Kidney (tissue), 14 donors: ENCODE results near the gene CDK6. TPM values are rescaled to one million over a fixed set of nuclear protein-coding genes. Genes with fewer than 3 reads are reported as not detected.

Source experiments
- DNase-seq, 5 donors: peaks; one replicate each; pipeline ENCODE4 v3.0.0-alpha.2; 2013 to 2020
- FAIRE-seq: peaks from 2 replicates; lab custom pipeline; 2012; peaks lifted over from hg19 to GRCh38; lab: Jason Lieb, UNC
- H3K27ac ChIP-seq, 2 donors: one replicate each; pipeline ENCODE4 v1.7.0; 2013; ENCODE audit warnings: low read depth in 2 of 2, low read length in 2 of 2, inconsistent platforms in 1 of 2
- H3K27me3 ChIP-seq: one replicate; pipeline ENCODE4 v1.7.1; 2013; ENCODE audit warnings: low read length, inconsistent platforms; ENCODE audit not compliant: control insufficient read depth, insufficient read depth
- H3K36me3 ChIP-seq, 3 donors: one replicate each; pipeline versions ENCODE4 v1.7.0 to v1.7.1; 2013; ENCODE audit warnings: low read length in 3 of 3, control low read depth in 1 of 3, inconsistent platforms in 1 of 3; ENCODE audit not compliant: insufficient read depth in 3 of 3, control insufficient read depth in 2 of 3
- H3K4me1 ChIP-seq, 3 donors: one replicate each; pipeline versions ENCODE4 v1.7.0 to v1.7.1; 2013; ENCODE audit warnings: low read length in 3 of 3, inconsistent platforms in 1 of 3, low read depth in 1 of 3; ENCODE audit not compliant: control insufficient read depth in 2 of 3, insufficient read depth in 2 of 3
- H3K4me3 ChIP-seq, 3 donors: one replicate each; pipeline versions ENCODE4 v1.7.0 to v1.8.1; 2013; ENCODE audit warnings: low read length in 3 of 3, control low read depth in 1 of 3, inconsistent platforms in 1 of 3
- H3K9ac ChIP-seq, 3 donors: one replicate each; pipeline versions ENCODE4 v1.7.0 to v1.7.1; 2013; ENCODE audit warnings: low read length in 3 of 3, control low read depth in 1 of 3, inconsistent platforms in 1 of 3
- H3K9me3 ChIP-seq, 3 donors: one replicate each; pipeline versions ENCODE4 v1.7.0 to v1.7.1; 2013; ENCODE audit warnings: low read length in 3 of 3, control low read depth in 1 of 3, inconsistent platforms in 1 of 3; ENCODE audit not compliant: control insufficient read depth in 2 of 3, insufficient read depth in 1 of 3
- intact Hi-C: fragments of 100-400 bp; cut with DNase I; formaldehyde crosslinking; loops from one replicate; pipeline ENCODE4 v1.11.1; 2022
- polyA plus RNA-seq: library from polyadenylated mRNA; stranded (reverse); fragments of 350-450 nt; fragmentation: Illumina TruSeq; extraction: RNeasy Lipid Tissue Mini Kit (QIAGEN cat#74804); gene quantifications from one replicate; pipeline ENCODE4 v1.2.3, GENCODE V29; 2014; ENCODE audit warnings: low read depth, low replicate concordance; ENCODE audit not compliant: insufficient read depth
- total RNA-seq: library from RNA; stranded (reverse); fragmentation: NEBNext Ultra II Directional; extraction: Animal tissue kit (Norgen Biotek cat#: 25700); gene quantifications from one replicate; pipeline ENCODE4 v1.2.1, GENCODE V29; 2021
- TF ChIP-seq, protein P1 (sequence below): IDR thresholded peaks from 3 replicates; pipeline ENCODE4 v1.5.1; 2012; ENCODE audit warnings: mild to moderate bottlenecking, moderate library complexity, borderline replicate concordance; ENCODE audit not compliant: insufficient read depth; ENCODE audit errors: extremely low read depth
- donor health status: control.
- donor health status: control.
- donor health status: control.
- donor health status: control.
- donor health status: control.
- donor health status: DM: yes; HTN: yes; CAD: no.
- donor health status: Normal renal cell carcinoma (clear cell type).

CDK6 gene
- total and polyA plus RNA-seq, 2 donors from 2014 or later = 3.6 to 20.8 TPM

DNA sequence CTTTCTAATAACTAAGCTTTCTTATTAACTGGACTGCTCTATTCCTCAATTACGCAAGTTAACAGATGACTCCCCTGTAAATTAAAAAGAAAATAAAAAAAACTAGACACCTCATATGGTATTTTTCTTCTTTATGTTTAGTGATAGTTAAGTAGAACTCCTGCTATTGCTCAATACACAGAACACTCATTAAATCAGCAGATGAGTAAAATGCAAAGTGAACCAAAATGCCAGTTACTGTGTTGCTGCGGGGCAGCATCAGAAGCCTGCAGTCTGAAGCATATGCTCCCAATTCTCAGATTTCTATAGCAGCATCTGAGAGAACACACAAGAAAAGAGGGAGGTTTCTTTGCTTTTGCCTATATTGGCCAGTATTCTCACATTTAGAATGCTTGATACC, 28.4 kb downstream of the CDK6 start:
- Histone ChIP-seq H3K27me3 (no peaks in the 10 kb centered on the region), H3K4me3 (no peak overlapping the region), H3K36me3 (no peaks in the 10 kb centered on the region), H3K27ac (no peak overlapping the region), H3K9ac (no peak overlapping the region), H3K9me3 (no peaks in the 10 kb centered on the region), H3K4me1 (peaks cover 7 to 8% (median 7%) of the 10 kb centered on the region in 3 donors)
- TF ChIP-seq, protein P1, sequence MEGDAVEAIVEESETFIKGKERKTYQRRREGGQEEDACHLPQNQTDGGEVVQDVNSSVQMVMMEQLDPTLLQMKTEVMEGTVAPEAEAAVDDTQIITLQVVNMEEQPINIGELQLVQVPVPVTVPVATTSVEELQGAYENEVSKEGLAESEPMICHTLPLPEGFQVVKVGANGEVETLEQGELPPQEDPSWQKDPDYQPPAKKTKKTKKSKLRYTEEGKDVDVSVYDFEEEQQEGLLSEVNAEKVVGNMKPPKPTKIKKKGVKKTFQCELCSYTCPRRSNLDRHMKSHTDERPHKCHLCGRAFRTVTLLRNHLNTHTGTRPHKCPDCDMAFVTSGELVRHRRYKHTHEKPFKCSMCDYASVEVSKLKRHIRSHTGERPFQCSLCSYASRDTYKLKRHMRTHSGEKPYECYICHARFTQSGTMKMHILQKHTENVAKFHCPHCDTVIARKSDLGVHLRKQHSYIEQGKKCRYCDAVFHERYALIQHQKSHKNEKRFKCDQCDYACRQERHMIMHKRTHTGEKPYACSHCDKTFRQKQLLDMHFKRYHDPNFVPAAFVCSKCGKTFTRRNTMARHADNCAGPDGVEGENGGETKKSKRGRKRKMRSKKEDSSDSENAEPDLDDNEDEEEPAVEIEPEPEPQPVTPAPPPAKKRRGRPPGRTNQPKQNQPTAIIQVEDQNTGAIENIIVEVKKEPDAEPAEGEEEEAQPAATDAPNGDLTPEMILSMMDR = no peak
- DNase-seq (no peak), FAIRE-seq (no peak)
- intact Hi-C loops = no loop called here

DNA sequence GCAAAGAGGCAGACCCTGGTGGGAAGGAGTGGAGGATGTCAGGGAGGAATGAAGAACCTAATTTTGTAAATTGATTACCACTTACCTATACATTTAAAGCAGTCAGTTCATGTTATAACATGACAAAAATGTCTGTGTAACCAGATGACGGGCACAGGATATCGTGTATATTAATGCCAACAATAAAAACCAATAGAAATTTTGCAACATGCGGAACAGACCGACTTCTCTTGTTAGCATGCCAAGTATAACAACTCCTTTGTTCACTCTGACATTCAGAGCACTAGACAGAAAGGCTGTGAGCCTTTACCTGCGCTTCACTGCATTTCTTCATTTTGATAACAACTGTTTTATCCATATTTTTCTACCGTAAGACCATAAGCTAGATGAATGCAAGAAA, 29.9 kb downstream of the CDK6 start:
- no peaks in the 10 kb centered on the region for H3K27me3 ChIP-seq
- TF ChIP-seq, protein P1 = no peak
- intact Hi-C loops = no loop called here
- no peak overlapping the region for H3K27ac ChIP-seq
- DNase-seq (no peak), FAIRE-seq (no peak)
- H3K9ac ChIP-seq = no peak overlapping the region
- H3K4me1 ChIP-seq = peaks cover 7 to 8% (median 7%) of the 10 kb centered on the region in 3 donors
- no peak overlapping the region for H3K4me3 ChIP-seq
- H3K9me3 ChIP-seq = no peaks in the 10 kb centered on the region
- H3K36me3 ChIP-seq = no peaks in the 10 kb centered on the region

DNA sequence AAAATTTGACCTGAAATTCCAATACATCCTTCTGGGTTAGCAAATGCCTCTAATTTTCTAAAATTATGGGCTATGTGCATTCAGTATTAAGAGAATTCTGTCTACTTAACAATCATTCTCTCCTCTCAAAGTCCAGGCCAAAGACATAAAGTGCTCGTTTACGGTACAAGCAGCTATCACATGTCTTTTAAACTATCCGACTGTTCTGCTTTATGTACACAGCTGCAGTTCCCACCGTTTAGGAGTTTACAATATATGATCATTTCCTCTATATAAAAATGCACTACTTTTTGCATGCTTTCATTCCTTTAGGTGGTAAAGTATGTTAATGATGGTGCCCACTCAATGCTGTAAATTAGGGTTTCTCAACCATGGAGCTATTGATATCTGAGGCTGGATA, 34.0 kb downstream of the CDK6 start:
- Histone ChIP-seq H3K9me3 (no peaks in the 10 kb centered on the region), H3K4me1 (peaks cover 0 to 3% (median 0%) of the 10 kb centered on the region in 3 donors), H3K27me3 (no peaks in the 10 kb centered on the region), H3K36me3 (no peaks in the 10 kb centered on the region), H3K4me3 (no peak overlapping the region), H3K9ac (no peak overlapping the region), H3K27ac (no peak overlapping the region)
- intact Hi-C loops = no loop called here
- TF ChIP-seq, protein P1 = no peak
- no peak for FAIRE-seq
- no peak for DNase-seq
